Left colon (tissue), 2 donors: Measurements from ENCODE around the gene EHMT1. TPM values are rescaled to one million over a fixed set of nuclear protein-coding genes. Genes with fewer than 3 reads are reported as not detected.

Experiments used
- ATAC-seq: fragments of 200-7000 bp; cut with Tn5 transposase; one replicate; pipeline ENCODE4 v1.9.1; 2020; ENCODE audit warnings: mild to moderate bottlenecking, moderate library complexity
- DNase-seq, 2 donors: peaks; one replicate each; pipeline ENCODE4 v3.0.0-alpha.2; 2020
- intact Hi-C, 2 donors: fragments of 100-400 bp; cut with DNase I in 1 of 2; cut with micrococcal nuclease in 1 of 2; formaldehyde crosslinking; loops; one replicate each; pipeline versions ENCODE4 v1.11.2 to v1.14.0; 2022; cut with DNase I, micrococcal nuclease
- total RNA-seq, 2 donors: library from RNA; stranded (reverse); fragmentation: NEBNext Ultra II Directional; extraction: Animal tissue kit (Norgen Biotek cat#: 25700); gene quantifications; one replicate each; pipeline ENCODE4 v1.2.1, GENCODE V29; 2021
- donor health status: DM: no; HTN: no; CAD: no.
- donor health status: DM: yes; HTN: yes; CAD: no.

EHMT1 gene
- total RNA-seq, 2 donors from 2014 or later = 72.2 to 98.4 TPM

GRCh38 chr9:137784641-137785513 is 166.1 kb downstream of the EHMT1 start:
- DNase-seq = no peak
- ATAC-seq = no peak
- intact Hi-C loops = no loop called here

GRCh38 chr9:137785704-137786161 is 166.9 kb downstream of the EHMT1 start:
- DNase-seq (no peak), ATAC-seq (no peak)
- intact Hi-C loops = no loop called here

- DNase-seq = no peak
- intact Hi-C loops = no loop called here
- no peak for ATAC-seq
These were observed 167.7 kb downstream of the EHMT1 start for GRCh38 chr9:137786511-137786920.

- intact Hi-C loops = no loop called here
- DNase-seq (no peak), ATAC-seq (no peak)
These were observed 168.6 kb downstream of the EHMT1 start for GRCh38 chr9:137787381-137787780.

DNA sequence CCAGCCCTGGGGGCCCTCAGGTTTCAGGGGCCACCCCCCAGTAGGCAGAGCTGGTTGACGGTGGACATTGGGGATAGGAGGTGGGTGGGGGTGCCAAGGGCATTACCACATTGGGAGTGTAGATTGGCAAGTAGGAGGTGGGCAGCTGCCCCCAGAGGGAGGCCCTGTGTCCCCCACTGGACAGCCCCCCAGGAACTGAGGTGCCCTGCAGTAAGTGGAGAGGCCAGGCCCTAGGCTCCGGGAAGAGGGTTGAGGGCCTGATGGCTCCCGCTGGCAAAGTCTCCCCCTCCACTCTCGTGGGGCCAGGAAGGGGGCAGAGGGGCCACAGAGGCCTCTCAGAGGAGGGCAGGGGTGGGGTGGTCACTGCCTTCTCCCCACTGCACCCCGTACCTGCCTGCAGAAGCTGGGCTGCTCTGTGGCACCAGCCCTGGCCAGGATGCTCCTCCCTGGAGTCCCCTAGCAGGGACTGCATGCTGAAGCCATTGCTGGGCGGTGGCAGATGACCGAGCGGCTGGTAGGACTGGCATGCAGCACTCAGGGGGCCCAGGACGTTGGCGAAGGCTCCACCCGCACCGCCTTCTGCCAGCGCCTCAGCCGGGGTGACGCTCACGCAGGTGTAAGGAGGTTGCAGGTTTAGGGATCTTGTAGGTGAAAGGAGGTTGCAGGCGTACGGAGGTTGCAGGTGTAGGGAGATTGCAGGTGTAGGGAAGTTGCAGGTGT is 169.1 kb downstream of the EHMT1 start:
- intact Hi-C loops = no loop called here
- peak in 1 of 2 donors; percentile 31 for DNase-seq
- peak; percentile 21 for ATAC-seq

DNA sequence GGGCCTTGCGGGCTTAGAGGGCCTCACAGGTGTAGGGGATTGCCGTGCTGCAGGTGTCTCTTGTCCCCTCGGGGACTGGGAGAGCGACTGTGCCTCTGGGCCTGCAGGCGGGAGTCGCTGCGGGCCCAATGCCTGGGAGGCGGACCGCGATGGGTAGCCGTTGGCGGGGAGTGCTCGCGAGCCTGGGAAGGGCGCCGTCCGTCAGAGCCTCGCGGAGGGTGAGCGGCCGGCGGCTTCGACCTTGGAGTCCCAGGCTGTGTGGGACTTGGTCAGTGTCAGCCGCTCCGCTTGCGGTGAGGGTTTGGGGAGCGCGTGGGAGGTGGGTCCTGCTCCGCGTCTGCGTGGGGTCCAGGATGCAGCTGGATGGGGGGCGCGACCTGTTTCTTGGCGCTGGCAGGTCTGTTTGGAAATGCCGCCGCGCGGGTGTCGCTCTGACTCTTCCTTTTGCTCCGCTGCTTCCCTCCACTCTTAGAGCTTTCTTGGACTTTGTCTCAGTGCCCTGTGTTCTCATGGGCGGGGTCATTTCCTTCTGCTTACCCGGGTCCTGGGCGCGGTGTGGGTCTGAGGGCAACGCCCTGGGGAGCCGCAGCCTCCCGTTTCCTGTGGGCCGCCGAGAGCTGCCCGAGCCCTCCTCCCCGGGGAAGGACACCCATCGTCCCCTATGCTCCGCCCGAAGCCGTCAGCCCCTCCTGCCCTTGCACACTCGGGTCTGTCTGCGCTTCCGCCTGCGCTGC is 169.9 kb downstream of the EHMT1 start:
- ATAC-seq (peak; percentile 91), DNase-seq (peak; percentile 90 to 92)
- intact Hi-C loops = no loop called here

DNA sequence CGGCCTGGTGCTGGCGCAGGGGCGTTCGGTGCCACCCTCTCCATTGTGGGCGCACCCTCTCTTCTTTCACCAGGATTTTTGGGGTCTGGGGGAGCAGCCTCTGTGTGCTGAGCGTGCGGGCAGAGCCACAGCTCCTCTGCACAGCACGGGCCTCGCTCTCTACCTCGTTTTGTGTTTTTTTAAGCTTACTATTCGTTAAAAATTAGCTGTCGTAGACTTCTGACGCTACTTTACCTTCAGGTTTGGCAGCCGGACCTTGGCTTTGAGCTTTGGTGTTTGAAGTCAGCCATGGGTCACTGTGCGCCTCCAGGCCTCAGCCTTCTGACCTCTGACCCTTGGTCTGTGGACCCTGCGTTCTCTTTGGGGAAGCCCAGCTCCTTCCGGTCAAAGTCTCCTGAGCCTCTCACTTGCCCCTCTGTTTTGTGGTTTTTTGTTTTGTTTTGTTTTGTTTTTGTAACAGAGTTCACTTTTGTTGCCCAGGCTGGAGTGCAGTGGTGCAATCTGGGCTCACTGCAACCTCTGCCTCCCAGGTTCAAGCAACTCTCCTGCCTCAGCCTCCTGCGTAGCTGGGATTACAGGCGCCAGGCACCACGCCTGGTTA is 170.6 kb downstream of the EHMT1 start:
- ATAC-seq (peak; percentile 20), DNase-seq (no peak)
- intact Hi-C loops = no loop called here

GRCh38 chr9:137791947-137792346 is 173.1 kb downstream of the EHMT1 start:
- DNase-seq (no peak), ATAC-seq (no peak)
- intact Hi-C loops = no loop called here

GRCh38 chr9:137793196-137793841 is 174.5 kb downstream of the EHMT1 start:
- no peak for DNase-seq
- no peak for ATAC-seq
- intact Hi-C loops = no loop called here

DNA sequence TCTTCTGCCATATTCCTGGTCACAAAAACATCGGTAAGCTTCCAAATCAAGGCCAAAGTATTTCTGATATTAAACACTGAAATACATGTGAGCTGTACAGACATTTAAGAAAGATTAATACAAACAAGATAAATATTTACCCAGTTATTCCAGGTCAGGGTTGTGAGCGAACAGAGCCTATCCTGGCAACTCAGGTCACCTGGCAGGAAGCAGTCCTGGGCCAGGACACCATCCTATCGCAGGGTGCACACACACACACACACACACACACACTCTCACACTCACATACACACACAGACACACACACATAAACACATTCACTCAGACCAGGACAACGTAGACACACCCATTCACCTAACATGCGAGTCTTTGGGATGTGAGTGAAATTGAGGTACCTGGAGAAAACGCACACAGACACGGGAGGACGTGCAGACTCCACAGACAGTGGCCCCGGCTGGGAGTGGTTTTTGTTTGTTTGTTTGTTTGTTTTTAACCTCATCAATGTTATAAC is 176.4 kb downstream of the EHMT1 start:
- peak; percentile 33 for ATAC-seq
- intact Hi-C loops = no loop called here
- DNase-seq = no peak

DNA sequence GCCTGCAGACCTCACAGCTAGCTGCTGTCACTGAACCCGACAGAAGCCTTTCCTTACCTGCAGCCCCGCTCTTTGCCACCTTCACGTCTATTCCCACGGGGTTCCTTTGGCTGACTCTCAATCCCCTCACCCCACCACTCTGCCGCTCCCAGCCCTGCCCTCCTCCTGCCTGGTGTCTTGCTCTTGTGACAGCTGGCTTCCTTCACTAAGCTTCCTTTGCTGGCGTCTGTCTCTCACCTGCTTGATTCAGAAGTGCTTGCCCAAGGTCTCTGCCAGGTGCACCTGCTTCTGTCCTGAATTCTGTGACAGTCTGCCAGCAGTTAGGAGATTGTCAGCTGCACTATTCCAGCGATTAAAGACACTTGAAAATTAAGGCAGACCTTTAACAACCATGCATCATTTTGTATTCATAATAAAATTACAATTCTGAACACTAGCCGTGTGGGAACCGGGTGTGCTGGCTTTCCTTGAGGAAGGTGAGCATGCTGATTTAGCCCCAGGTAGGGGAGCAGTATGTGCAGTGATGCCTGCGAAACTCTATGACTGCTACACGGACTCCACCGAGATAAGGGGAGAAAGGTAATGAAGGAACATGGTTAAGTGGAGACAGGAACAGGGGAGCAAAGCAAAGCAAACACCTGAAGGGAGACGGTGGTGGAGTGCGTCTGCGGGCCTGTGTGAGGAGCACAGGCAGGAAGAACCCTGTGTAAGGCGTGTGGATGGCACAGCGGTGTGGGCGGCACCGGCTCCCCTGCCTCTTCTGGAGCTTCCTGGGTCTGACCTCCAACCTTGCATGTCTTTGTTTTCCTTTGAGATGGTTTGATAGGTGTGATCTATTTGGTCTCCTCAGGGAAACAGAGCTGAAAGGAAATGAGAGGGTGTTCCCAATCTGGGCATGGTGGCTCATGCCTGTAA is 178.7 kb downstream of the EHMT1 start:
- ATAC-seq (no peak), DNase-seq (no peak)
- intact Hi-C loops = no loop called here

DNA sequence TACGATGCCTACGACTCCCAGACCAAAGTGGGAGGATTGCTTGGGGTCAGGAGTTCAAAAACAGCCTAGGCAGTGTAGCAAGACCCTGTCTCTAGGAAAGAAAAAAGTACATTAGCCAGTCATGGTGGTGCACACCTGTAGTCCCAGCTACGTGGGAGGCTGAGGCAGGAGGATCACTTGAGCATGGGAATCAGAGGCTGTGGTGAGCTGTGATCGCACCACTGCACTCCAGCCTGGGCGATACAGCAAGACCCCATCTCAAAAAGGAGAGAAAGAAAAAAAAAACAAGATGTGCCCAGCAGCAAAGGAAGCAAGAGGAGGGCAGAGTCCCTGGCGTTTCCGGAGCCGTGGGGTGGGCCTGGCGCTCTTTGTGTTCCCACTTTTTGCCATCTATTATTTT is 179.3 kb downstream of the EHMT1 start:
- intact Hi-C loops = no loop called here
- no peak for ATAC-seq
- no peak for DNase-seq

DNA sequence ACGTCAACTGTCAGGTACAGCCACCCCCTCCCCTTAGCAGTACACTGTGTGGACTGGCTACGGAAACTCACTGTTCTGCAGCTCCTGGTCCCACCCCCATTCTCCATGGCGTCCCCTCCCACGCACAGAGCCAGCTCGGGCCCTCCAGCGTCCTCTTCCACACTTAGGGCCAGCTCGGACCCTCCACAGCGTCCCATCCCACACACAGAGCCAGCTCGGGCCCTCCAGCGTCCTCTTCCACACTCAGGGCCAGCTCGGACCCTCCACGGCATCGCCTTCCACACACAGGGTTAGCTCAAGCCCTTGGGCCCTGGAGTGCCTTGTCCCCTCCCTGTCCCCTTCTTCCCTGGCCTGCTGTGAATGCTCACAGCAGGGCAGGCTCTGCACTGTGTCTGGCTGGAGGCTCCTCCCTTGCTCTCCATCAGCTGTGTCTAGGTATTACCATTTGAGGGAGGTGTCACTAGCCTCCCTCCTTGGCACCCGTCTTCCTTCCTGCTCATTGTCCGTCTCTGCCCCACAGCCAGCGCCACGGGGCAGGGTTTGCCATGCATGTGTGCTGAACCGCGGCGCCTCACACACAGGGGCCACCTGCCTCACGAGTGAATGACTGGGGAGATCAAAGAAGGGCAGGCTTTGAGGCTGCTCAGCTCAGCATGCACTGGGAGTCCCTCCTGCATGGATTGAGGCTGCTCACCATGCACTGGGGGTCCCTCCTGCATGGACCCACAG is 180.3 kb downstream of the EHMT1 start:
- intact Hi-C loops = no loop called here
- ATAC-seq = no peak

GRCh38 chr9:137799630-137799983 is 180.8 kb downstream of the EHMT1 start:
- ATAC-seq = no peak

More for the DNA sequence above, 180.3 kb downstream of the EHMT1 start:
- no peak for DNase-seq

DNA sequence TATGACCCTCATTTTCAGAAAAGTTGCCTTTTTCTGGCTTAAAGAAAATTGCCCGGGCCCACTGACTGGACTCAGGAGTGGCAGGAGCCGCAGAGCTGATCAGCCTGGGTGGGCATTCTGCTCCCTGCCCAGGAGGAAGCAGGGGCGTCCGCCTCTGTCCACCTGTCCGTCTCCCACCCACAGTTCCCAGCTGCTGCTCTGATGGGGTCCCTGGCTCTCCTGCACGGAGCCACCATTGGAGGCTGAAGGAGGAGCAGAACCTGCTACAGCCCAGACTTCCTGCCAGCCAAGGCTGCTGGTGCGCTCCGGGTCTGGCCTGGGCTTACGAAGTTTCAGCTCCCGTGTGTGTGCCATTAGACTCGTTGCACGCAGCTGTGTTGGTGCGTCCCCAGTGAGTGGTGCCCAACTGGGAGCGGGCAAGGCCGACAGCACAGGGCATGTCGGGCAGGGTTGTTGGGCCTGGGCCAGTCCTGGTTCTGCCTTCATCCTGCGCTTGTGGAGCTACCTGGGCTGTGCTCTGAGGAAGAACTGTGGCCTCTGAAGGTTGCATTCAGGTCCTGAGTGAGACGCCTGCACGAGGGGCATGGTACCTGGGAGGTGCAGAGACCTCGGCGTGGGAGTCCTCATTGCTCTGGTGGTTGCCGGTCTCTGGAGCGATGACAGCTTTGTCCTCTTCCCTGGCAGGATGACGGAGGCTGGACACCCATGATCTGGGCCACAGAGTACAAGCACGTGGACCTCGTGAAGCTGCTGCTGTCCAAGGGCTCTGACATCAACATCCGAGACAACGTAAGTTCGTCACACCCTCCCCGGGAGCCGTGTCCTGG is 181.6 kb downstream of the EHMT1 start:
- intact Hi-C loops = no loop called here
- DNase-seq = no peak
- no peak for ATAC-seq

More at GRCh38 chr9:137799630-137799983, 180.8 kb downstream of the EHMT1 start:
- intact Hi-C loops = no loop called here
- no peak for DNase-seq

DNA sequence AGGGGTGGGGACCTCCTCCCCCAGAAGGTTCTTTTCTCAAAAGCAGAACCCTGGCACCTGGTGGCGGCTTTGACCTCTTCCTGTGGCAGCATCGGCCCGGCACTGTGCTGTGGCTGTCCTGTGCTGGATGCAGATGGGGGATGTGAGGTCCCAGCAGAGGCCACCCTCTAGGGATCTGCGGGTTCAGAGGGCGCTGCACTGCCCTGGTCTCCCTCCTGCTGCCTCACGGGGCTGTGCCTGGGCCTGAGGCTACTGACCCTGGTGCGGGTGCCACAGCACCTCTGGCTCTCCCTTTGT is 182.2 kb downstream of the EHMT1 start:
- ATAC-seq = no peak
- intact Hi-C loops = no loop called here
- DNase-seq = no peak
